22Rv1 (cell line): ENCODE data around the gene MCAT.

ENCODE experiments used
- ZFX ChIP-seq: fragments of 450-650 bp; IDR thresholded peaks from 2 replicates; pipeline ENCODE4 v1.6.1; 2017; ENCODE audit warnings: antibody characterized with exemption, borderline replicate concordance
- TF ChIP-seq, protein P1 (sequence below): fragments of 450-650 bp; IDR thresholded peaks from 2 replicates; pipeline ENCODE4 v1.5.1; 2017; ENCODE audit warnings: mild to moderate bottlenecking

DNA sequence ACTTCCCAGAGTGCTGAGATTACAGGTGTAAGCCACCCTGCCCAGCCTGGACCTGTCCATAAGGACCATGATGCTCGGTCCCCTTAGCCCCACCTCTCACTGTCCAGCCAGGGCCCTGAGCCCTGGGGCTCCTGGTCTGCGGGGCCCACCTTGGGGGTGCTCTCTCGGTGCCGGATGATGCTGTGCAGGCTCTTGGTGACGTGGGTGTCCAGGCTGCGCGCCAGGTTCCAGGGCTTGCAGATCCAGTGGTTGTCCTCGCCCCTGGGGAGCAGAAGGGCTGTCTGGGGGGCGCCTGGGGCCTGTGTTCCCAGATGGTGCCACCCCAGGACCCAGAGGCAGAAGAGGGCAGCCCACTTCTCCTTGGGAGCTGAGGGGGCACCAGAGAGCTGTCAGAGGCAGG lies 30.4 kb upstream of the MCAT start:
- TF ChIP-seq, protein P1, sequence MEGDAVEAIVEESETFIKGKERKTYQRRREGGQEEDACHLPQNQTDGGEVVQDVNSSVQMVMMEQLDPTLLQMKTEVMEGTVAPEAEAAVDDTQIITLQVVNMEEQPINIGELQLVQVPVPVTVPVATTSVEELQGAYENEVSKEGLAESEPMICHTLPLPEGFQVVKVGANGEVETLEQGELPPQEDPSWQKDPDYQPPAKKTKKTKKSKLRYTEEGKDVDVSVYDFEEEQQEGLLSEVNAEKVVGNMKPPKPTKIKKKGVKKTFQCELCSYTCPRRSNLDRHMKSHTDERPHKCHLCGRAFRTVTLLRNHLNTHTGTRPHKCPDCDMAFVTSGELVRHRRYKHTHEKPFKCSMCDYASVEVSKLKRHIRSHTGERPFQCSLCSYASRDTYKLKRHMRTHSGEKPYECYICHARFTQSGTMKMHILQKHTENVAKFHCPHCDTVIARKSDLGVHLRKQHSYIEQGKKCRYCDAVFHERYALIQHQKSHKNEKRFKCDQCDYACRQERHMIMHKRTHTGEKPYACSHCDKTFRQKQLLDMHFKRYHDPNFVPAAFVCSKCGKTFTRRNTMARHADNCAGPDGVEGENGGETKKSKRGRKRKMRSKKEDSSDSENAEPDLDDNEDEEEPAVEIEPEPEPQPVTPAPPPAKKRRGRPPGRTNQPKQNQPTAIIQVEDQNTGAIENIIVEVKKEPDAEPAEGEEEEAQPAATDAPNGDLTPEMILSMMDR, result no peak
- TF ChIP-seq ZFX, result no peak
